ENCODE data around the gene AQP7. TPM values are rescaled to one million over a fixed set of nuclear protein-coding genes. Genes with fewer than 3 reads are reported as not detected.
A peak's percentile ranks its signal among the peaks of the same experiment; 100 is the strongest.

AQP7 gene
- total RNA-seq, 1 donor from 2014 or later, result 1.7 TPM

GRCh38 chr9:33377089-33377715 lies 25.2 kb downstream of the AQP7 start:
- Mint-ChIP-seq H3K4me1 (peaks cover 20% of the 10 kb centered on the region), H3K36me3 (no peaks in the 10 kb centered on the region), H3K27me3 (ENCODE audit: low read depth) (no peaks in the 10 kb centered on the region), H3K4me3 (no peak overlapping the region), H3K9me3 (no peaks in the 10 kb centered on the region), H3K27ac (no peak overlapping the region)
- no peak for DNase-seq (ENCODE audit: low spot score in 2 of 2, unreplicated experiment in 2 of 2)
- no peak for TF ChIP-seq CTCF (IDR thresholded peaks at IDR 0.05; ENCODE audit: unreplicated experiment)

DNA sequence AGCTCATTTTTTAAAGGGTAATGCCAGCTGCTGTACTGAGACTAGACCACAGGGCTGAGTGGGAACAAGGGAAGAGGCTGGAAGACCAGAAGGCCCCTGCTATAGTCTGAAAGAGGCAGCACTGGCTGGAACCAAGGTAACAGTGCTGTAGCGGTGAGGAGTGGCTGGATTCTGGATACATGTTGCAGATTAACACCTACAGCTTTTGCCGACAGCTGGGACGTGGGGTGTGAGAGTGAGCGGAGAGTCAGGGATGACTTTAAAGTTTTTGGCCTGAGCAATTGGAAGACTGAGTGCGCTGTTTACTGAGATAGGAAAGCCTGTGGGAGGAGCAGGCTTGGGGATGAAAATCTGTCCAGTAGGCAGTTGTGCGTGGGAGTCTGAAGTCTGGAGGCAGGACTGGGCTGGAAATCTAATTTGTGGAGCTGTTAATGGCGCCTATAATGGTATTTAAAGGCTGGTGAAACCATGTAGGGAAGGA lies 26.5 kb downstream of the AQP7 start:
- Mint-ChIP-seq H3K27ac (peak overlapping the region; percentile 71), H3K36me3 (peaks cover 4% of the 10 kb centered on the region)

DNA sequence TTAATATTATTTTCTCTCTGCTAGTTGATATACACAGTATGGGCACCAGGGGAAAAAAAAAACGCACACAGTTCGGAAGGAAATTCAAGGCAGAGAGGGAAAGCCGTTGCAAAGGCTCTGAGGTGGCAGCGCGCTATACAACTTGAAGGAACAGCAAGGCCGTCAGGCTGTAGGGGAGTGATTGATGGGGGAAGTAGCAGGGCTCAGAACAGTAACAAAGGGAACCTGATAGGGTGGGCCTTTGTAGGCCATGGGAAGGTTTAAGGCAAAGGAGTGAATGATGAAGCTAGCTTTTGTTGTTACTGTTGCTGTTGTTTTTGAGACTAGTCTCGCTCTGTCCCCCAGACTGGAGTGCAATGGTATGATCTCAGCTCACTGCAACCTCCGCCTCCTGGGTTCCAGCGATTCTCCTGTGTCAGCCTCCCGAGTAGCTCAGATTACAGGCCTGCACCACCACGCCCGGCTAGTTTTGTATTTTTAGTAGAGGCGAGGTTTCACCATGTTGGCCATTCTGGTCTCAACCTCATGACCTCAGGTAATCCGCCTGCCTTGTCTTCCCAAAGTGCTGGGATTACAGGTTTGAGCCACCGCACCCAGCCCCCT lies 27.0 kb downstream of the AQP7 start:
- no peak for DNase-seq (ENCODE audit: low spot score in 2 of 2, unreplicated experiment in 2 of 2)
- H3K36me3 Mint-ChIP-seq, result peaks cover 4% of the 10 kb centered on the region
- H3K27ac Mint-ChIP-seq, result peak overlapping the region; percentile 74
- H3K9me3 Mint-ChIP-seq, result no peaks in the 10 kb centered on the region
- peak overlapping the region; percentile 25 for H3K4me3 Mint-ChIP-seq
- peak; percentile 58 for TF ChIP-seq CTCF (IDR thresholded peaks at IDR 0.05; ENCODE audit: unreplicated experiment)
- peaks cover 20% of the 10 kb centered on the region for H3K4me1 Mint-ChIP-seq
- no peaks in the 10 kb centered on the region for H3K27me3 Mint-ChIP-seq (ENCODE audit: low read depth)

More for the DNA sequence above, 26.5 kb downstream of the AQP7 start:
- H3K4me3 Mint-ChIP-seq, result no peak overlapping the region
- no peaks in the 10 kb centered on the region for H3K27me3 Mint-ChIP-seq (ENCODE audit: low read depth)
- H3K9me3 Mint-ChIP-seq, result no peaks in the 10 kb centered on the region
- no peak for TF ChIP-seq CTCF (IDR thresholded peaks at IDR 0.05; ENCODE audit: unreplicated experiment)
- no peak for DNase-seq (ENCODE audit: low spot score in 2 of 2, unreplicated experiment in 2 of 2)
- H3K4me1 Mint-ChIP-seq, result peaks cover 20% of the 10 kb centered on the region

DNA sequence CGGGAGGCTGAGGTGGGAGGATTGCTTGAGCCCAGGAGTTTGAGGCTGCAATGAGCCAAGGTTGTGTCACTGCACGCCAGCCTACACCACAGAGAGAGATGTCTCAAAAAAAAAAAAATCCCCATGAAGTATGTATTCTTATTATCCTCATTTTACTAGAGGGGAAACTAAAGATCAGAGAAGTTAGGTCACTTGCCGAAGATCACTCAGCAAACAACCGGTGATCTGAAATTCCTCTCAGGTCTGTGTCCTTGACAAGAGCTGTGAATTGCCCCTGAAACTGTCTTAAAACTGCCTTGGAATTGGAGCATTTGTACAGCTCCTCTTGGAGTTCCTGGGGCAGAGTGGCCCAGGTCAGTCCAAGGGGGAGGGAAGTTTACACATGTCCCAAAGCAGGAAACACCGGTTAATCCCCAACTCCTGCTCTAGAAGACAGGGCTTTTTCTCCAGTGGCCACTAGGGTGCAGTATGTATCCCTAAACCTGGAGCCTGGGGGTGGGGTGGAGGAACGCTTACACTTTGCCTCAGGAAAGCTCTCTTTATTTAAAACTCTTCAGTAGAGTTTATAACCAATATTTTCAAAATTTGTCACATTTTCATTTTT lies 27.6 kb downstream of the AQP7 start:
- TF ChIP-seq CTCF (IDR thresholded peaks at IDR 0.05; ENCODE audit: unreplicated experiment), result peak; percentile 85
- peak overlapping the region; percentile 74 for H3K27ac Mint-ChIP-seq
- H3K4me3 Mint-ChIP-seq, result peak overlapping the region; percentile 25
- DNase-seq (ENCODE audit: low spot score in 2 of 2, unreplicated experiment in 2 of 2), result peak; percentile 34 to 72
- no peaks in the 10 kb centered on the region for H3K9me3 Mint-ChIP-seq
- peaks cover 20% of the 10 kb centered on the region for H3K4me1 Mint-ChIP-seq
- peaks cover 5% of the 10 kb centered on the region for H3K36me3 Mint-ChIP-seq
- H3K27me3 Mint-ChIP-seq (ENCODE audit: low read depth), result no peaks in the 10 kb centered on the region

- Mint-ChIP-seq H3K36me3 (peaks cover 9% of the 10 kb centered on the region), H3K27me3 (ENCODE audit: low read depth) (no peaks in the 10 kb centered on the region), H3K27ac (no peak overlapping the region), H3K4me3 (no peak overlapping the region), H3K4me1 (peaks cover 20% of the 10 kb centered on the region), H3K9me3 (no peaks in the 10 kb centered on the region)
- no peak for DNase-seq (ENCODE audit: low spot score in 2 of 2, unreplicated experiment in 2 of 2)
- no peak for TF ChIP-seq CTCF (IDR thresholded peaks at IDR 0.05; ENCODE audit: unreplicated experiment)
Observed at GRCh38 chr9:33374190-33374589, 28.2 kb downstream of the AQP7 start.

Data from mesothelial cell of epicardium (in vitro differentiated cells).